CD4-positive, alpha-beta T cell treated with Interleukin-1 beta for 1 hour (primary cell): Measurements from ENCODE around the gene RIPOR1.
A peak's percentile ranks its signal among the peaks of the same experiment; 100 is the strongest.

Experiments
- DNase-seq, 2 donors: peaks; one replicate each; pipeline ENCODE4 v3.0.0-alpha.2; 2020 to 2022

The RIPOR1 gene

DNA sequence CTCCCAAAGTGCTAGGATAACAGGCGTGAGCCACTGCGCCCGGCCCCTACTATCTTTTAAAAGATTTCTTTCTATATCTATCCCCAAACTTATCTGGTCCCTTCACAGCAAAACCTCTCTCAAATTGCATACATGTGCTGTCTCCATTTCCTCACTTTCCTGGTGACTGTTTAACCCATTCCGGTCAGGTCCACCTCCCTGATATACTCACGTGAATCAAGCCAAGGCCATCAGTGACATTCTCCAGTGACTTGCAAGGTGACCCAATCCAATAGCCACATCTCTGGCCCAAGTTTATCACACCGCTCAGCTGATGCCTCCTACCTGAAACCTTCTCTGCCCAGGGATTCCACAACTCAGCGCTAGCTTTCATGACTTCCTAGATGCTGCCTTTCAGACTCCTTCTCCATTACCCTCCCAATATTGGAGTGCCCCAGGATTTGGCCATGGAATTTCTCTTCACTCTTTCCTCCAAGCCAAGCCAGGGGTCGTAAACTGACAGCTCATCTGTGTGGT lies 32.3 kb downstream of the RIPOR1 start:
- DNase-seq = no peak

DNA sequence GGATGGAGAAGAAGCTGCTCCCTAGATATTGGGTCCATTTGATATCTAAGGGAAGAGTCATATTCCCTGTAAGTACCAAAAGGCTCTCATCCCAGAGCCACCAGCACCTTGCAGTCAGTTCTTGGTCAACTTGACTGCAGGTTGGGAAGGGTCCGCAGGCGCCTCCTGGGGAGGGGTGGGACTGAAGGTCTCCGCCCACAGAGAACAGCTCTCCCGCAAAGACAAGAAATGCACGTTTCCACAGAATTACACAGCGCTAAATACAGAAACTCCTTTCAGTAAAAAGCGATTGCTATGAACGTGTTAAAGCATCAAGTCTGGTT lies 32.8 kb downstream of the RIPOR1 start:
- DNase-seq = no peak

DNA sequence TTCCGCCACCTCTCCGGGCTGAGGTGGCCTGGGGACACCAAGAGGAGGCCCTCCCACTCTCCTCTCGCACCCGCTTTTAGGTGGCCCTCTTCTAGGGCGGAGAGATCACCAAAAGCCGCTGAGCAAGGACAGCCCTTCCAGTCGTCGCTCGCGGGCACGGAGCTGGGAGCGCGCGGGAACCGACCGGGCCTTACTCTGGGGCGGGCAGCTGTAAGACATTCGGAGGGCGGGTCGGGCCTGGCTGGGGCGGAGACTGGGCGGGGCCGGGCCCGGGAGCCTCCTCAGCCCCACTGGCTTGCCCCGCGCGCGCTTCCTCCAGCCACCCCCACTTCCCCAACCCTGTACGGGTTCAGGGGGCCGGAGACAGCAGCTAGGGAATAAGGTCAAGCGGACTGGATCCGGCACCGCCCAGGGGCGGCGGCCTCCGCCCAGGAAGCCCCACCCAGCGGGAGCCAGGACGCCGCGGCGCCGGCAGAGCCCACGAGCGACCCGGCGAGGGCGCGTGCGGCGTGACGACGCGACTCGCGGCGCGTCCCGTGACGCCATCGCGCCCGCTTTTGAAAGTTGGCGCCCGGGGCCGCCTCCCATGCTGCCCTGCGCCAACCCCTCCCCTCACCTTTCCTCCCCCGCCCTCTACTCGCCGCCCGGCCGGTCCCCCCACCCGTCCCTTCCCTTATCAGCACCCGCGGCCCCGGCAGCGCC lies 33.3 kb downstream of the RIPOR1 start:
- DNase-seq = peak; percentile 97 to 98

DNA sequence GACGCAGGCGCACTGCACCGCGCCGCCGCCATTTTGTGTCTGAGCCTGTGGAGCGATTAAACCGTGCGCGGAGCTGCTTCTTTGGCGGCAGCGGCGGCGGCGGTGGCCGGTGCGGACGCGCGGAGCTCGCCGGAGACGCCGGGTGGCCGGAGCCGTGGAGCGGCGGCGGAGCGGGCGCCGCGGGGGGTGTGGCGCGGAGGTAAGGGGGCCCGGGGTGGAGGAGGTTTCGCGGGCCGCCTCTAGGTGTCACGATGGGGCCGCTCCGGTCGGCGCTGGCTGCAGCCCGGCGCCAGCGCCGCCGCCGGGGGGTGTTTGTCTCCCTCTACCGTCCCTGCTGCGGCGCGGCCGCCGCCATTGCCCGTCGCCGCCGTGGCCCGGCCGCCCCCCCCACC lies 33.9 kb downstream of the RIPOR1 start, which contains the start of gene CTCF:
Gene CTCF (plus strand): TSS at position 1 of the 392 bp plus-strand sequence. CDS start 48,307 bp downstream, outside the sequence.
- peak; percentile 88 to 89 for DNase-seq

DNA sequence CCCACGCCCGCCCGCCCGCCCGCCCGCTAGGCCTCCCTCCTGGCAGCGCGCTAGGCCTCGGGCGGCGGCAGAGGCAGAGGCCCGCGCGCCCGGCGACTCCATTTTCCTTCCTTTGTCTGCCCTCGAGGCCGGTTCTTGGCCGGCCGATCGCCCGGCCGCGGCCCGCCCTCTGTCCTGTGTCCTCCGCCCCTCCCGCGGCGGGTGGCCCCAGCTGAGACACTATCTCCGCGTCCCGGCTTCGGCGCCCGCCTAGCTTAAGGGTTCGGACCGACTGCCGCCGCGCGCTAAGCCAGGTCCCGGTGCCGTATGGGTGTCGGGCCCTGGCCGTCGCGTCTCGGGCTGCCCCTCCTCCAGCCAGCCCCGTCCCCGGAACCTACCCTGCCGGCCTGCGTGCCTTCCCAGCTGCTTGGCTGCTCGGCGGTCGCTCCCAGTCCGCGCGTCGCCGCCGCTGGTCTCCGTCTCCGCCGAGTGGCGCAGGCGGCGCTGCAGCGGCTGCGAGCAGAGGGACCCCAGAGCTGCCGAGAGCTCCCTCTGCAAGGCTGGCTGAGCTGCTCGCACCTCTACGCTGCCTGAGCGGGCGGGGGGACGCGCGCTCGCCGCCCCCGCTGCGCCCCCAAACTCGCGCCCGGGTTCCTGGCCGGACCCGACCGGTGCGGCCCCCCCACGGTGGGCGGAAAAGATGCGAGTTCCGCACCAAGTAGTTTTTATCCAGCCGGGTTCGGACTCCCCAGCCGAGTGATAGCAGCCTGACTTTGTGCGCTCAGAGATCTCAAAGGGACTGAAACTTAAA lies 34.5 kb downstream of the RIPOR1 start:
- DNase-seq = peak; percentile 63 to 70

GRCh38 chr16:67563708-67564468 lies 35.3 kb downstream of the RIPOR1 start:
- peak; percentile 32 to 46 for DNase-seq

DNA sequence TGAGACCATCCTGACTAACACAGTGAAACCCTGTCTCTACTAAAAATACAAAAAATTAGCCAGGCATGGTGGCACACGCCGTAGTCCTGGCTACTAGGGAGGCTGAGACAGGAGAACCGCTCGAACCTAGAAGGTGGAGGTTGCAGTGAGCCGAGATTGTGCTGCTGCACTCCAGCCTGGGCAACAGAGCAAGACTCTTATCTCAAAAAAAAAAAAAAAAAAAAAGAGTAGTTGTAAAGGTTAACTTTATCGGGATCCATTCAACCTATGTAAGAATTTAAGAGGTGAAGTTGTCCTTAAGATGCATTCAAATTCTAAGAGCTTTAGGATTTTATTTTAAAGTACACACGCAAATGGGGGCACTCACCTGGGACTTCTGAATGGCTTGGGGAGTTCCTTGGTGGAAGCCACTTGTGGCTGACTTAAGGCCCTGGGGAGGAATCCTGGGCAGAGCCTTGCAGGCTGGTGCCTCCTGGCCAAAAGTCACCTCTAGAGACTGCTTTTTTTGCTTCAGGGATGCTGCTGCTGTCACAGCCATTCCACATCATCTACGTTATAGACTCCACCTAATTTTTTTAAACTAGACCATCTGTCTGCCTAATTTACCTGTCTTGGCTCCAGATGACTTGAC lies 37.0 kb downstream of the RIPOR1 start:
- DNase-seq = no peak

DNA sequence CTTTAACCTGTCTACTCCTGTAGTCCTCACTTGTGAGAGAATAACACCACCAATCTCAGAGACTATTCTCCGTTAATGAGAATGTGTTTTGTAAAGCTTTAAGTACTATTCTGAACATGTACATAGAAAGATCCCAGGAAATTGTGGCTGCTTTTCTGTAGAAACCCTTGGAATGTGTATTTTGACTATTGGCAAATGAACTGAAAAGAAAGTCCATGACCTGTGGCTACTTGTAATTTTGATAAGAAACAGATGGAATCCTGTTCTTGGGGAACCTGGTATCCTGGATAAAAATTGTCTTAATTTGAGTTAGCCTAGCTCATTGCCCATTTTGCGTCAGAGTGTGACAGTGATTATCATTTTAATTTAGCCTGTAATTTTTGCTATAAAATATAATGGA lies 42.8 kb downstream of the RIPOR1 start:
- DNase-seq = no peak

DNA sequence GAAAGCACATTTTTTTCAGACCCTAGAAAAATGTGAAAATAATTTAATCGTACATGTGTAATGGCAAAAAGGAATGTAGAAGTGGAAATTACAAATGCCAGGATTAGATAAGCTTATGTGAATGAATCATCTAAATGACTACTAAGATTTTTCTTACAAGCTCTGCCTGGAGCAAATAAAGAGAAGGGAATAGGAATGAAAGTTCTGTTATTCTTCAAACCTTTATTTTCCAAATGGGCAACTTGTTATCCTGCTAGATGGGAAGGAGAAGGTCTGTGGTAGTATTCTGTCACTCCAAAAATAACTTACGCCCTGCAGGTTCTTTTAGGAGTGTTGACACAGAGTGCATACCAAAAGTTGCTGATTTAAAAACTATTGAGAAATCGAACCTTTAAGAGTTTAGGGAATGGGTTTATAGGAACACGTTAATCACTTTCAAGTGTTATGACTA lies 43.4 kb downstream of the RIPOR1 start:
- no peak for DNase-seq

GRCh38 chr16:67579686-67580085 lies 51.1 kb downstream of the RIPOR1 start:
- no peak for DNase-seq

- no peak for DNase-seq
These were observed 51.6 kb downstream of the RIPOR1 start for GRCh38 chr16:67580202-67580601.

- no peak for DNase-seq
These were observed 64.7 kb downstream of the RIPOR1 start for GRCh38 chr16:67593288-67593687.

- no peak for DNase-seq
These were observed 65.1 kb downstream of the RIPOR1 start for GRCh38 chr16:67593701-67594100.

DNA sequence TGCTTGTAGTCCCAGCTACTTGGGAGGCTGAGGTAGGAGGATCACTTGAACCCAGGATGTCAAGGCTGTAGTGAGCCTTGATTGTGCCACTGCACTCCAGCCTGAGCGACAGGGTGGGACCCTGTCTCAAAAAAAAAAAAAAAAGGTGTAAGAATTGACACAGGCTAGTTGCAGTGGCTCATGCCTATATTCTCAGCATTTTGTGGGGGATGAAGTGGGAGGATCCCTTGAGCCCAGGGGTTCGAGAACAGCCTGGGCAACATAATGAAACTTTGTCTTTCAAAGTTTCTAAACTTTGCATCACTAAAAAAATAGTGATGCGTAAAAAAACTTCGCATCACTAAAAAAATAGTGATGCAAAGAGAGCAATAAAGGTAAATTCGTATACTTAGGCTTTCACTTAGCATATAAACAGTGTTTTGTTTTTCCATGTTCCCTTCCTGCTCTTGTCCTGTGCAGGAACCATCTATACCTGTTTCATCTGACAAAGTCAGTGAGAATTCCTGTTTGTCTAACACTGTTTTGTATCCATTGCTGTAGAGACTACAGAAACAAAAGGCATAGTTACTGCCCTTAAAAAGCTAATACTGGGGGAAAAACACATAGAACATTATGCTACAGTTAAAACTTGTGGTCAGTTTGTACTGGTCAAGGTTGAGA lies 65.8 kb downstream of the RIPOR1 start:
- no peak for DNase-seq

- no peak for DNase-seq
These were observed 66.3 kb downstream of the RIPOR1 start for GRCh38 chr16:67594956-67595355.
